Skin epidermis (tissue), 12 donors: ENCODE data around the gene MYO7B.

ENCODE experiments used
- H3K27ac ChIP-seq, 21 experiments: fragments of 200-600 bp; sonication (generic) in 11 of 21; one replicate each; pipeline ENCODE4 v1.5.0; 2020; ENCODE audit warnings: mild to moderate bottlenecking in 3 of 21, inconsistent platforms in 2 of 21, moderate library complexity in 2 of 21
- H3K4me3 ChIP-seq, 7 experiments: fragments of 200-600 bp; sonication (generic) in 2 of 7; one replicate each; pipeline ENCODE4 v1.5.0; 2020; ENCODE audit warnings: inconsistent platforms in 2 of 7, mild to moderate bottlenecking in 2 of 7, moderate library complexity in 1 of 7

Gene MYO7B

DNA sequence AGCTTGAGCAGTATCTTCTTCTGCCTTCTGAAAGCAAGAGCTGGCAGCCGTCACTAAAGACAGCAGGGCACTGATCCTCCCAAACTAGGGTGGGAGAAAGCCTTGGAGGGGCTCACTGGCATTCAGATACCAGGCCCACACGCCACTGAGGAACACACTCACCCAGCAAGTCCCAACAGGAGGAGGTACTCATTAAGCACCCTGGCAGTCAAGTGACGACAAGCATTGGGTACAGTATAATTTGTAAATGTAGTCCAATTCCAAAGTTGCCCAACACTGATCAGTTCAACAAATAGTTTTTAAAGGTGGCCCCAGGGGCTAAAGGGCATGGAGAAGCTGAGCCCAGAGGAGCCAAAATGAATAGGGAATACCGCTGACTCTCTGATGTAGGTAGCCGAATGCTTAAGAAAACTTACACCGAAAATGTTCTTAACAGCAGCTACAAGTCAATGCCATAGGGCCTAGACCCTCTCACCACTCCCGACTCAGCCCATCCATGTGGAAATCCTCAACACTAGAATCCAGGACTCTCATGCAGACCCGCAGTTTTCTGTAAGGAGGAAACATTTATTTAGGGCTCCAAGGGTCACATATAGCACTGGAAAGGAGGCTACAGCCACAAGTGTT lies 129.9 kb downstream of the MYO7B start:
- H3K27ac ChIP-seq: peak overlapping the region in 4 of 21 experiments; percentile 2 to 83 (median 55)

DNA sequence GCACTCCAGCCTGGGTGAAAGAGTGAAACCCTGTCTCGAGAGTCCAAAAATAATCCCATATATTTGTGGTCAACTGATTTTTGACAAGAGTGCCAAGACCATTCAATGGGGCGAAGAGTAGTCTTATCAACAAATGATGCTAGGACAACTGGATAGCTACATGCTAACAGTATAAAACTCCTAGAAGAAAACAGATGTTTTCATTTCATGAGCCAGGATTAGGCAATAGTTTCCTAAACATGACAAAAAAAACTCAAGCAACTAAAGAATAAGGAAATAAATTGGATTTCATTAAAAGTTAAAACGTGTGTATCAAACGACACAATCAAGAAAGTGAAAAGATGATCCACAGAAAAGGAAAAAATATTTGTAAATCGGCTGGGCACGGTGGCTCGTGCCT lies 133.6 kb downstream of the MYO7B start:
- Histone ChIP-seq H3K4me3 (no peak overlapping the region), H3K27ac (no peak overlapping the region)

More for the DNA sequence above, 129.9 kb downstream of the MYO7B start:
- H3K4me3 ChIP-seq: no peak overlapping the region

DNA sequence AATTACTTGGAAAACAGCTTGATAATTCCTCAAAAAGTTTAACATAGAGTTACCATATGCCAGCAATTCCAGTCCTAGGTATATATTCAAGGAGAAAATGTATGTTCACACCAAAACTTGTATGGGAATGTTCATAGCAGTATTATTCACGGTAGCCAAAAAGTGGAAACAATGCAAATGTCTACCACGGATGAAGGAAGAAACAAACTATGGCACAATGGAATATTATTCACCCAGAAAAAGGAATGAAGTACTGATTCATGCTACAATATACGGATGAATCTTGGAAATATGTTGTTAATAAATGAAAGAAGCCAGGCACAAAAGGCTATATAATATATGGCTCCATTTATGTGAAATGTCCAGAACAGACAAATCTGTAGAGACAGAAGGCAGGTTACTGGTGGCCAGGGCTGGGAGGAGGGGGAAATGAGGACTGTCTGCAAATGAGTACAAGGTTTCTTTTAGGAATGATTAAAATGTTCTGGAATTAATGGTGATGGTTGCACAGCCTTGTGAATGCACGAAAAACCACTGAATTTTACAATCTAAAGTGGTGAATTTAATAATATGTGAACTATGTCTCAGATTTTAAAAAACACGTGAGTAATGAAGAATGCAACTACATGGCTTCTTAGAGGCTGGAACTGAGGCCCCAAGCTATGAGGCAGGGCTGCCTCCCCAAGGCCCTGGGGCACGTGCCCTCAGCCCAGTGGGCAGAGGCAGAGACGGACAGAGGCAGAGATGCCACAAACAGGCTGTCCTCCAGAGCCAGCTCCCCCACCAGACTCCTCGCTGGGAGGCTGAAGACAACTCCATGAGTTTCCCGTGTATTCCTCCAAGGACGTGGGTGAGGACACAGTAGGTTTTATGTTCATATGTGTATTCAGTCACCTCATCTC lies 134.8 kb downstream of the MYO7B start:
- no peak overlapping the region for H3K27ac ChIP-seq
- H3K4me3 ChIP-seq: no peak overlapping the region

- no peak overlapping the region for H3K27ac ChIP-seq
- no peak overlapping the region for H3K4me3 ChIP-seq
Observed at GRCh38 chr2:127670957-127671290, 135.4 kb downstream of the MYO7B start.

- Histone ChIP-seq H3K27ac (peak overlapping the region in 5 of 21 experiments; percentile 11 to 87 (median 60)), H3K4me3 (no peak overlapping the region)
Observed at GRCh38 chr2:127671557-127672302, 136.2 kb downstream of the MYO7B start.

DNA sequence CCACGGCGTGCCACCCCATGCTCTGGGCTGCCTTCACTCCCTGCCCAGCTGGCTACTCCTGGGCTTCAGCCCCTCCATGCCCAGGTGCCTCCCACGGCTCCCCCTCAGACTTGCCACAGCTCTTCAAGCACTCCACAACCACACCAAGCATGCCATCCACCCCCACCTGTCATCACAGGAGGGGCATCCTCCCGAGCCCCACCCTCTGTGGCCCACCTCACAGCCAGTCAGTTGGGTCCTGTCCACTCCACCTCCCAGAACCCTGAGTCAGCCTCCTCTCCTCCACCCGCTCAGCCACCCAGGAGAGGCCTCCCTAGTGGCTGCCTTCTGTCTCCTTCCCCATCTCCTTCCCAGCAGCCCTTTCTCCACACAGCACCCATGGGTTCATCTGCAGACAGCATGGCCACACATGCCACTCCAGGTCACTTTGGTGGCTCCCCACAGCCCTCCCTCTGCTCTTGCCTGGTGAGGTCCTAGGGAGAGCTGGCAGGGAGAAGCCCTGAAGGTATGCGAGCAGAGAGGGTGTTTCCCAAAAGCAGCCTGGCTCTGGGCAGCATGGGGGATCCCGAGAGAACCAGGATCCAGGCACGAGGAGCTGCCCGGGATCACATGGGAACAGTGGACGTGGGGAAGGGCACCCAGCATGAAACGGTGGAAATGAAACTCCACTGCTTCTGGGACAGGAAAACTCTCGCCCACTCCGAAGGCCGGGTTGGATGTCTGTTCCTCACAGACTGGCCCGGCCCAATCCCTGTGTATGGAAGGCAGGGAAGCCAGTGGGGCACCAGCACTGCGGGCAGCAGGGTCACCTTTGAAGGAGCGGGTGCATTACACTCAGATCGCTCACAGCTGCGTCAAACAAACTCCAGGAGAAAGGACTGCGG lies 137.1 kb downstream of the MYO7B start:
- Histone ChIP-seq H3K27ac (peak overlapping the region in 9 of 21 experiments; percentile 23 to 87 (median 71)), H3K4me3 (peak overlapping the region in 2 of 7 experiments; percentile 44 to 54)

DNA sequence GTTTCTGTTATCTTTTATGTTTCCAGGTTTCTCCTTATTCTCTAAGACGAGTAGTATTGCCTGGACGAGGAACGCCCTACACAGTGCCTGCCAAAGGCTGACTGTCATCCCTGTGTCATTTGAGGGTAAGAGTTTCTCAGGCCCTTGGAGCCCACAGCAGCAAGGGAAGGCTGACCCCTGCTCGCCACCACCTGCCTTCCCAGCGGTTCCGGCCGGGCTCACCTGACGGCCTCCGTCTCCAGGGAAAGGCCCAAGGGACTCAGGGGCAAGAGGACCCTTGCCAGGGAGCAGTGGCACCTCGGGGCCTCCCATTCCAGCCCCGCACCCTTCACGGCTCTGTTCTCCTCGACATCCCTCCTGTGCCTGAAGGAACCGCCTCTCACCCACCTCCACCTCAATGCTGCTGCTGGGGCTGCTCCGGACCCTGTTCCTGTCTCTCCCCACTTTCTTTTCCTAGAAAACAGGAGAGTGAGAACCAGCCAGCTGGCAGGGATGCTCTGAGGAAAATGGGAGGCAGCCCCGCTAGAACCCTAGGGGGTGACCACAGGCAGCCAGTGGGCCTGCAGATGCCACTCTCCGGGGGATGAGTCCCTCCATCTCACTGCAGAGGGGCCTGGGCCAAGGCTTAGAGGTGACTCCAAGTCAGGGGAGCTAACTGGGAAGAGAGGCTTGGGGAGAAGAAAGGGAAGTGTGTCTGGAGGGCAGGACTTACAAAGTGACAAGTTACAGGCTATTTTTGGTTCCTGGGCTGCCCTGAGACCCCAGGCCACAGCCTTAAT lies 138.0 kb downstream of the MYO7B start:
- Histone ChIP-seq H3K4me3 (peak overlapping the region in 6 of 7 experiments; percentile 1 to 54 (median 30)), H3K27ac (peak overlapping the region in 17 of 21 experiments; percentile 0 to 87 (median 70))

DNA sequence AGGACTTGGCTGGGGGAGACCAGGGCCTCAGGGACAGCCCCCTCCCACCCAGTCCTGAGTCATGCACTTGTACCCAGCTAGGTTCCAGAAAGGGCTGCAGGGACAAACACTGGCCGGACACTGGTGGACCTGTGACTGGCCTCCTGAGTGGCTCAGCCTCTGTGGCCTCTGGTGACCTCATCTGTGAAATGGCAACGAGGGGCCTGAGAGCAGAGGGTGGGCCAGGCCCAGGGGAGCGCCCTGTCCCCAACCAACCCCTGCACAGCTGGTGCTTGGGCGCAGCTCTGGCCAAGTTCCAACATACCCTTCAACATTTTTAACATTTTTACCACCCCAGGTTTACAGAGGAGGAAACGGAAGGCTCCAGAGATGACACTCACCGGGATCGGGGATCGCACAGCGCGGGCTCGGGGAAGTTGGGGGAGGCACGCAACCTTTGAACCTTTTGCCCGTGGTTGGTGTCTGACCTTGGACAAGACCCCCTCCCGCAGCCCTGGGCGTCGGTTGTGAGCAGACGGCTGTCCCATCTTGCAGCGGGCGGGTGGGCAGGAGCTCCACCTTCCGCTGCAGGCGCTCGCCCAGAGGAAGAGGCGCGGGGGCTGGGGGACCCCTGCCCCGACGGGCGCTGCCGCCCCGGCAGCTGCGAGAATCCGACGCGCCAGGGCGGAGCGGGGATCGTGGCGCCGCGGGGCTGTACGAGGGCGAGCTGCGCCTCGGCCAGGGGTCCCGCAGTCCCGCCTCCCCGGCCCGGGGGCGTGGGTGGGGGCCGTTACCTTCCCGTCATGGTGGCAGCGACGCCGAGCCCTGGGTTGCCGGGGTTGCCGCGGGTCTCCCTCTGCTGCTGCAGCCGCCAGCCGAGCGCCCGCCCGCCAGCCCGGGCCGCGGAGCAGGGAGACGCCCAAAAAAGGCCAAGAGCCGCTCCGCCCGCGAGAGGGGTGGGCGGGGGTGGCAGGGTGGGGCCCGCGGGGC lies 139.0 kb downstream of the MYO7B start:
- Histone ChIP-seq H3K4me3 (peak overlapping the region; percentile 19 to 54 (median 42)), H3K27ac (peak overlapping the region in 20 of 21 experiments; percentile 12 to 87 (median 69))

GRCh38 chr2:127675331-127676261 lies 140.1 kb downstream of the MYO7B start, which contains the start of gene LIMS2:
Gene LIMS2 (minus strand): TSS chr2:127675530. CDS start chr2:127675024, 506 bp downstream.
- peak within 1 kb of the TSS in 20 of 21 experiments; percentile 12 to 87 (median 69) for H3K27ac ChIP-seq
- peak within 1 kb of the TSS; percentile 19 to 54 (median 42) for H3K4me3 ChIP-seq

GRCh38 chr2:127676906-127677305 lies 141.4 kb downstream of the MYO7B start:
- Histone ChIP-seq H3K27ac (no peak overlapping the region), H3K4me3 (no peak overlapping the region)

- no peak overlapping the region for H3K27ac ChIP-seq
- no peak overlapping the region for H3K4me3 ChIP-seq
Observed at GRCh38 chr2:127678531-127678930, 143.0 kb downstream of the MYO7B start.

DNA sequence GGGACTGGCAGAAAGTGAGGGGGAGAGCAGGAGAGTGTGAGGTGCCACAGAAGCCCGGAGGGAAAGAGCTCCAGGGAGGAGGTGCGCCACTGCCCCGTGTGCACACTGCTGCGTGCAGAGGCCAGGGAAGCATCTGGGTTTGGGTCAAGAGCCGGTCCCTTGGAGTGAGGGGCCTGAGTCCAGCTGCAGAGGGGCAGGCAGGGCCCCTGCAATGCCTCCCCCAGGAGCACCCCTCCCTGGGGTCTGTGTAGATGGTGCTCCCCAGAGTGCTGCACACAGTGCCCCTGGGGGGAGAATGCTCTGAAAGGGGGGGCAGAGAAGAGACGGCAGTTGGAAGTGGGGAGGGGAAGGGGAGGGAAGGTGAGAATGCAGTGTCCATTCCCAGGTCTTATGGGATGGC lies 143.5 kb downstream of the MYO7B start:
- no peak overlapping the region for H3K4me3 ChIP-seq
- no peak overlapping the region for H3K27ac ChIP-seq

DNA sequence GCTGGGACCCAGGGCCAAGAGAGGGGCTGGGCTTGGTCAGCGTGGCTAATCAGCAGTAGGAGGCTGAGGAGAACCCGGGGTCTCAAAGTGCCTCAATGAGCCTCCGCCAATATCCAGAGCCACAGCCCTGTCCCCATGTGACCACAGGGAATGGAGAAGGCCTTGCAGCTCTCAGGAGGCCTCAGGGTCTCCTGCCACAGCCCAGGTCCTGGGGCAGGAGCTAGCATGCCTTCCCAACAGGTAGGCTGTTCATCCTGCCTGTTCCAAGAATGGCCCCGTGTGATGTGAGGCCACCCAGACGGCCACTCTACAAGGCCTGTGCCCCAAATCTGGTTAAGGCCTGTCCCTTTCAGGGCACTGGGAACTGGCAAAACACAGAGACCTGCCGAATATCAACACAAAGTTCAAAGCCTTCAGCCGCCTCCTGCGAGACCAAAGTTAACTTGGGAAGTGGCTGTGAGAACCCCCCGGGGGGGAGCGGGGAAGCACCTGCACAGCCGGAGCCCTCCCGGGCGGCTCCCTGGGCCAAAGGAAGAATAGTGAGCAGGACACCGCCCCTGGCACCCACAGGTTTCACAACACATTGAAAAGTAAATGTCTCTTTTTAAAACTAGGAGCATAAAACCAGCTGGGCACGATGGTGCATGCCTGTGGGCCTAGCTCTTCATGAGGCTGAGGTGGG lies 144.3 kb downstream of the MYO7B start:
- Histone ChIP-seq H3K27ac (no peak overlapping the region), H3K4me3 (no peak overlapping the region)

DNA sequence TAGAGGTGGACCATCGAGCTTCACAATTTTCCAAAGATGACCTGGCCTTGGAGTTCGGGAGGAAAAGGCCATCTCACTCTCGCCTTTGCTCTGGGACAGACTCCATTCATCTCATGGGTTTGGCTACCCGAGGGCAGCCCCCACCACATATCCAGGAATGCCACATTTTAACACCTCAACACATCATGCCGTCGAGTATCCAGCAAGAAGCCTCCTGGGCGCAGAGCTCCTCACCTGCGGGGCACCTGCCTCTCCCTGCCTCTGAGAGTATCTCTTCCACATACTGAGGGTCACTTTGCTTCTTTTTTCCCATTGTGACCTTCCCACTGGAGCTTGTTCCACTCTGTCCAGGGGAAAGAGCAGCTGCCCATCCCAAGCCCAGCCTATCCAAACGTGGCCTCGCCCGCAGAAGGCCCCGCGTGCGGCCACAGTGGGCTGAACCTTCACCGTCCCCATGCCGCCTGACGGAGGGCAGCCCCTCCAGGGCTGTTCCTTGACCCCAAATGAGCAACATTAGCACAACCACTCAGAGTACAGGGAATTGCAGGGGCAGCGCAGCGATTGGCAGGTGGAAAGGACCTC lies 145.3 kb downstream of the MYO7B start:
- no peak overlapping the region for H3K4me3 ChIP-seq
- peak overlapping the region in 1 of 21 experiments; percentile 12 for H3K27ac ChIP-seq

- Histone ChIP-seq H3K4me3 (no peak overlapping the region), H3K27ac (peak overlapping the region in 1 of 21 experiments; percentile 12)
Observed at GRCh38 chr2:127681288-127681804, 145.9 kb downstream of the MYO7B start.
